NCI-H748 treated with DMSO at 0.1 percent for 48 hours (cell line): Measurements from ENCODE around the gene SUCLG2.

Source experiments
- DNase-seq: peaks from one replicate; lab custom pipeline; 2025; lab: John Stamatoyannopoulos, UW

Gene SUCLG2

GRCh38 chr3:67384016-67384415 is 270.4 kb downstream of the SUCLG2 start:
- no peak for DNase-seq

- DNase-seq: no peak
These were observed 271.0 kb downstream of the SUCLG2 start for GRCh38 chr3:67383379-67383778.

- no peak for DNase-seq
These were observed 271.9 kb downstream of the SUCLG2 start for GRCh38 chr3:67382536-67382935.

GRCh38 chr3:67381667-67382272 is 272.6 kb downstream of the SUCLG2 start:
- DNase-seq: peak; percentile 6

- DNase-seq: no peak
These were observed 274.3 kb downstream of the SUCLG2 start for GRCh38 chr3:67380118-67380517.

GRCh38 chr3:67377299-67377698 is 277.1 kb downstream of the SUCLG2 start:
- DNase-seq: no peak

GRCh38 chr3:67376416-67376815 is 278.0 kb downstream of the SUCLG2 start:
- DNase-seq: no peak

GRCh38 chr3:67375976-67376375 is 278.4 kb downstream of the SUCLG2 start:
- no peak for DNase-seq

- no peak for DNase-seq
These were observed 291.7 kb downstream of the SUCLG2 start for GRCh38 chr3:67362686-67363085.

GRCh38 chr3:67361770-67362169 is 292.6 kb downstream of the SUCLG2 start:
- DNase-seq: no peak

- no peak for DNase-seq
These were observed 293.1 kb downstream of the SUCLG2 start for GRCh38 chr3:67361323-67361722.

GRCh38 chr3:67357610-67358458 is 296.6 kb downstream of the SUCLG2 start:
- peak; percentile 12 for DNase-seq

GRCh38 chr3:67349551-67350174 is 304.7 kb downstream of the SUCLG2 start:
- no peak for DNase-seq

- DNase-seq: no peak
These were observed 308.3 kb downstream of the SUCLG2 start for GRCh38 chr3:67346081-67346480.

GRCh38 chr3:67335813-67336212 is 318.6 kb downstream of the SUCLG2 start:
- DNase-seq: no peak

- no peak for DNase-seq
These were observed 319.8 kb downstream of the SUCLG2 start for GRCh38 chr3:67334588-67334987.

- no peak for DNase-seq
These were observed 325.1 kb downstream of the SUCLG2 start for GRCh38 chr3:67329358-67329757.

- no peak for DNase-seq
These were observed 326.8 kb downstream of the SUCLG2 start for GRCh38 chr3:67327582-67327981.

GRCh38 chr3:67325231-67325630 is 329.2 kb downstream of the SUCLG2 start:
- DNase-seq: no peak
